ENCODE measurements around the gene GNAT1.
A peak's percentile ranks its signal among the peaks of the same experiment; 100 is the strongest.
"Not testable (repeated sequence)": the region's sequence is repeated elsewhere in the genome, so short reads cannot be mapped to it uniquely, and the experiment has no call there.

Gene GNAT1

GRCh38 chr3:50224639-50225038 lies 33.2 kb downstream of the GNAT1 start:
- no peak for DNase-seq

- DNase-seq: peak; percentile 20
Measured at GRCh38 chr3:50226888-50227389, 35.5 kb downstream of the GNAT1 start.

GRCh38 chr3:50227390-50228183 lies 36.2 kb downstream of the GNAT1 start:
- peak; percentile 91 for DNase-seq

- not testable (repeated sequence) for DNase-seq
Measured at GRCh38 chr3:50228184-50228763, 36.9 kb downstream of the GNAT1 start.

GRCh38 chr3:50229490-50229889 lies 38.1 kb downstream of the GNAT1 start:
- DNase-seq: no peak

- no peak for DNase-seq
Measured at GRCh38 chr3:50230104-50230793, 38.8 kb downstream of the GNAT1 start.

- DNase-seq: no peak
Measured at GRCh38 chr3:50230794-50231125, 39.4 kb downstream of the GNAT1 start.

GRCh38 chr3:50231581-50231980 lies 40.2 kb downstream of the GNAT1 start:
- no peak for DNase-seq

GRCh38 chr3:50232303-50232702 lies 40.9 kb downstream of the GNAT1 start:
- no peak for DNase-seq

- no peak for DNase-seq
Measured at GRCh38 chr3:50233176-50233575, 41.8 kb downstream of the GNAT1 start.

GRCh38 chr3:50235716-50236483 lies 44.5 kb downstream of the GNAT1 start, which contains the start of gene GNAI2:
Gene GNAI2, plus strand, starts transcription at chr3:50236204. Its CDS starts 132 bp downstream, at chr3:50236336.
- peak; percentile 98 for DNase-seq

GRCh38 chr3:50236484-50237132 lies 45.2 kb downstream of the GNAT1 start:
- DNase-seq: no peak

GRCh38 chr3:50237133-50237651 lies 45.8 kb downstream of the GNAT1 start:
- no peak for DNase-seq

GRCh38 chr3:50237754-50238548 lies 46.5 kb downstream of the GNAT1 start:
- peak; percentile 78 for DNase-seq

- DNase-seq: no peak
Measured at GRCh38 chr3:50238549-50239026, 47.2 kb downstream of the GNAT1 start.

GRCh38 chr3:50239649-50240048 lies 48.2 kb downstream of the GNAT1 start:
- no peak for DNase-seq

- no peak for DNase-seq
Measured at GRCh38 chr3:50241163-50241562, 49.8 kb downstream of the GNAT1 start.

- DNase-seq: no peak
Measured at GRCh38 chr3:50241713-50242380, 50.4 kb downstream of the GNAT1 start.

- DNase-seq: no peak
Measured at GRCh38 chr3:50242381-50242770, 51.0 kb downstream of the GNAT1 start.

GRCh38 chr3:50242851-50243542 lies 51.6 kb downstream of the GNAT1 start:
- peak; percentile 31 for DNase-seq

All from fibroblast of upper back skin (primary cell).